Stimulated activated CD8-positive, alpha-beta memory T cell treated with anti-CD3 and anti-CD28 coated beads, Interleukin-12 subunit alpha, Interleukin-12 subunit beta, amount 100 ng/mL, for 4 hours (primary cell): ENCODE measurements around the gene FITM1.

Experiments used
- DNase-seq: peaks from one replicate; pipeline ENCODE4 v3.0.0-alpha.2; 2020; ENCODE audit warnings: low read depth

FITM1 gene

GRCh38 chr14:24139272-24139934 is 8.9 kb downstream of the FITM1 start:
- DNase-seq = no peak

- DNase-seq = peak; percentile 98
Measured at GRCh38 chr14:24141097-24141880, 10.8 kb downstream of the FITM1 start, which contains the start of gene EMC9. TSS of gene EMC9 (minus strand) at chr14:24141591. CDS start at chr14:24141304, 287 bp downstream.

- DNase-seq = no peak
Measured at GRCh38 chr14:24143511-24143910, 13.1 kb downstream of the FITM1 start.

- no peak for DNase-seq
Measured at GRCh38 chr14:24144451-24144850, 14.0 kb downstream of the FITM1 start.

- DNase-seq = no peak
Measured at GRCh38 chr14:24145219-24145618, 14.8 kb downstream of the FITM1 start.

GRCh38 chr14:24145690-24146452 is 15.4 kb downstream of the FITM1 start:
- DNase-seq = no peak

GRCh38 chr14:24146453-24146977 is 16.1 kb downstream of the FITM1 start, which contains the start of gene PSME2:
TSS of gene PSME2 (minus strand) at chr14:24146610. CDS start at chr14:24146581, 29 bp downstream.
- DNase-seq = peak; percentile 73

- peak; percentile 94 for DNase-seq
Measured at GRCh38 chr14:24146978-24147760, 16.7 kb downstream of the FITM1 start, which contains the start of gene RNF31. TSS of gene RNF31 (plus strand) at chr14:24147498. CDS start at chr14:24147699, 201 bp downstream.

- no peak for DNase-seq
Measured at GRCh38 chr14:24147761-24148428, 17.4 kb downstream of the FITM1 start.

GRCh38 chr14:24149302-24149969 is 19.0 kb downstream of the FITM1 start:
- DNase-seq = no peak

- DNase-seq = no peak
Measured at GRCh38 chr14:24150061-24150460, 19.6 kb downstream of the FITM1 start.

GRCh38 chr14:24150567-24150966 is 20.1 kb downstream of the FITM1 start:
- DNase-seq = no peak

- DNase-seq = no peak
Measured at GRCh38 chr14:24150993-24151392, 20.5 kb downstream of the FITM1 start.

- no peak for DNase-seq
Measured at GRCh38 chr14:24151404-24152080, 21.1 kb downstream of the FITM1 start.

- DNase-seq = no peak
Measured at GRCh38 chr14:24155100-24155499, 24.6 kb downstream of the FITM1 start.

- no peak for DNase-seq
Measured at GRCh38 chr14:24156840-24157239, 26.4 kb downstream of the FITM1 start.

- DNase-seq = no peak
Measured at GRCh38 chr14:24157331-24157730, 26.9 kb downstream of the FITM1 start.

GRCh38 chr14:24159777-24160498 is 29.5 kb downstream of the FITM1 start:
- no peak for DNase-seq

GRCh38 chr14:24160499-24160849 is 30.0 kb downstream of the FITM1 start:
- DNase-seq = no peak
